Panc1 (cell line): Measurements from ENCODE around the gene RPS28. TPM values are rescaled to one million over a fixed set of nuclear protein-coding genes. Genes with fewer than 3 reads are reported as not detected.
"Not testable (repeated sequence)": the region's sequence is repeated elsewhere in the genome, so short reads cannot be mapped to it uniquely, and the experiment has no call there.

Experiments
- ATAC-seq: fragments of 200-7000 bp; cut with Tn5 transposase; 2 replicates; pipeline ENCODE4 v1.9.1; 2020; ENCODE audit warnings: mild to moderate bottlenecking, moderate library complexity
- BruUV-seq: library from RNA; stranded (reverse); fragments of 400-500 nt; replicated peaks from 2 replicates; lab custom pipeline; 2021; lab: Mats Ljungman, UMichigan
- CTCF ChIA-PET: fragments of 300-600 bp; sonication (Branson Sonifier 250); formaldehyde crosslinking; loops from one replicate; lab custom pipeline; 2022; ENCODE audit warnings: antibody characterized with exemption; lab: Charles Lee
- POLR2A ChIA-PET: fragments of 300-600 bp; sonication (Branson Sonifier 250); formaldehyde crosslinking; loops from one replicate; lab custom pipeline; 2022; ENCODE audit warnings: antibody characterized with exemption; lab: Charles Lee
- DNase-seq: peaks from one replicate; pipeline ENCODE4 v3.0.0-alpha.2; 2010; ENCODE audit warnings: low read depth, low spot score
- H3K27ac ChIP-seq: 2 replicates; pipeline ENCODE4 v1.5.1; 2011; ENCODE audit warnings: mild to moderate bottlenecking, low read length, inconsistent platforms
- H3K27me3 ChIP-seq: fragments of 200-500 bp; sonication (Bioruptor generic); 2 replicates; pipeline ENCODE4 v1.6.0; 2014; ENCODE audit warnings: low read length, inconsistent platforms; ENCODE audit not compliant: control insufficient read depth, insufficient read depth
- H3K36me3 ChIP-seq: fragments of 200-500 bp; sonication (Bioruptor generic); 2 replicates; pipeline ENCODE4 v1.5.1; 2014; ENCODE audit warnings: inconsistent platforms, mild to moderate bottlenecking, low read length, moderate library complexity; ENCODE audit not compliant: control insufficient read depth, insufficient read depth
- H3K4me1 ChIP-seq: 2 replicates; pipeline ENCODE4 v1.5.1; 2011; ENCODE audit warnings: inconsistent platforms, mild to moderate bottlenecking, low read length, moderate library complexity; ENCODE audit not compliant: control insufficient read depth, insufficient read depth
- H3K4me3 ChIP-seq, 2 experiments: 2 replicates each; pipeline ENCODE4 v1.5.1; 2011 to 2012; ENCODE audit warnings: low read depth in 2 of 2, low read length in 2 of 2, mild to moderate bottlenecking in 2 of 2, inconsistent platforms in 1 of 2, moderate library complexity in 1 of 2
- H3K9me3 ChIP-seq: fragments of 200-500 bp; sonication (Bioruptor generic); 2 replicates; pipeline ENCODE4 v1.5.1; 2014; ENCODE audit warnings: low read depth, mild to moderate bottlenecking, inconsistent platforms, low read length, moderate library complexity; ENCODE audit not compliant: control insufficient read depth, insufficient read depth
- POLR2AphosphoS5 ChIP-seq: IDR thresholded peaks from 2 replicates; pipeline ENCODE4 v1.6.1; 2012; ENCODE audit warnings: mild to moderate bottlenecking, low read depth, low read length, moderate library complexity
- REST ChIP-seq, 2 experiments: IDR thresholded peaks; 2 replicates each; pipeline ENCODE4 v1.6.1; 2011 to 2012; ENCODE audit warnings: low read depth in 2 of 2, control low read depth in 1 of 2, low read length in 1 of 2, mild to moderate bottlenecking in 1 of 2, moderate library complexity in 1 of 2; ENCODE audit not compliant: insufficient read depth in 1 of 2
- SIN3A ChIP-seq: IDR thresholded peaks from 2 replicates; pipeline ENCODE4 v1.6.1; 2012; ENCODE audit warnings: low read depth, mild to moderate bottlenecking, low read length, moderate library complexity, borderline replicate concordance; ENCODE audit not compliant: insufficient read depth
- TCF7L2 ChIP-seq: IDR thresholded peaks from 2 replicates; pipeline ENCODE4 v1.6.1; 2011; ENCODE audit warnings: mild to moderate bottlenecking, low read depth, low read length, inconsistent platforms
- in situ Hi-C: cut with HindIII; loops from 2 replicates; pipeline ENCODE4 v1.10.0; 2016; ENCODE audit warnings: low sequenced_read_pairs, low pct_unique_long_range_greater_than_20kb
- intact Hi-C: fragments of 100-400 bp; cut with micrococcal nuclease; formaldehyde crosslinking; loops from one replicate; pipeline ENCODE4 v1.10.0; 2022; ENCODE audit not compliant: unreplicated experiment
- total RNA-seq: library from RNA; stranded (reverse); gene quantifications from one replicate; pipeline ENCODE4 v1.2.1, GENCODE V29; 2021; ENCODE audit not compliant: unreplicated experiment
- TF ChIP-seq, protein P1 (sequence below): fragments of 450-650 bp; IDR thresholded peaks from 2 replicates; pipeline ENCODE4 v1.5.1; 2017; ENCODE audit warnings: mild to moderate bottlenecking

The RPS28 gene
- total RNA-seq, 1 experiment from 2014 or later = 1,096 TPM

DNA sequence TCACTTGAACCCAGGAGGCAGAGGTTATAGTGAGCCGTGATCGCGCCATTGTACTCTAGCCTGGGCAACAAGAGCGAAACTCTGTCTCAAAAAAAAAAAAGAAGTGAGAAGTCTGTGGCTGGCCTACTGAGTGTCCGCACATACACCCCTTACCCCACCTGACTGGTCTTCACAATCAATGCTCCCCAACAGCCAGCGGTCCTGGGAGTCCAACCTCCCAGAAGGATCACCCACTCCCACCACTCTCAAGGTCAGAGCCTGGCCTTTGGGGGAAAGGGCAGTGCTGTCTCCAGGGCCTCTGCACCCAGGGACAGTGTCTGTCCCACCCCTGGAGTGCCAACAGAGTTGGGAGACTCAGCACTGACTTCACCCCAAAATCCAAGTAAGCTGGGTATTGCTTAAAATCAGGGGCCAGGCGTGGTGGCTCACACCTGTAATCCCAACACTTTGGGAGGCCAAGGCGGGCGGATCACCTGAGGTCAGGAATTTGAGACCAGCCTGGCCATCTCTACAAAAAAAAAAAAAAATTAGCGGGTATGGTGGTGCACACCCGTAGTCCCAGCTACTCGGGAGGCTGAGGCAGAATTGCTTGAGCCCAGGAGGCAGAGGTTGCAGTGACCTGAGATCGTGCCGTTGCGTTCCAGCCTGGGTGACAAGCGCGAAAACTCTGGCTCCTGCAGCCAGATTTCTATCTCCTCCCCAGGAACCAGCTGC, 10.8 kb upstream of the RPS28 start:
- H3K27ac ChIP-seq = no peak overlapping the region
- no peaks in the 10 kb centered on the region for H3K27me3 ChIP-seq
- ChIA-PET CTCF (no interaction called here), POLR2A (no interaction called here)
- in situ Hi-C loops (no loop called here), intact Hi-C loops (no loop called here)
- H3K36me3 ChIP-seq = no peaks in the 10 kb centered on the region; the same call in 1 of the 2 replicates
- no peak overlapping the region for H3K4me3 ChIP-seq
- no peak for DNase-seq
- no TSS peak for BruUV-seq
- no peak for ATAC-seq
- peaks cover 11% of the 10 kb centered on the region for H3K4me1 ChIP-seq
- TF ChIP-seq REST (IDR thresholded peaks at IDR 0.05; ENCODE audit: insufficient read depth in 1 of 2, low read depth in 2 of 2, low read length in 1 of 2) (no peak), POLR2AphosphoS5 (no peak), TCF7L2 (no peak), SIN3A (no peak)
- TF ChIP-seq, protein P1, sequence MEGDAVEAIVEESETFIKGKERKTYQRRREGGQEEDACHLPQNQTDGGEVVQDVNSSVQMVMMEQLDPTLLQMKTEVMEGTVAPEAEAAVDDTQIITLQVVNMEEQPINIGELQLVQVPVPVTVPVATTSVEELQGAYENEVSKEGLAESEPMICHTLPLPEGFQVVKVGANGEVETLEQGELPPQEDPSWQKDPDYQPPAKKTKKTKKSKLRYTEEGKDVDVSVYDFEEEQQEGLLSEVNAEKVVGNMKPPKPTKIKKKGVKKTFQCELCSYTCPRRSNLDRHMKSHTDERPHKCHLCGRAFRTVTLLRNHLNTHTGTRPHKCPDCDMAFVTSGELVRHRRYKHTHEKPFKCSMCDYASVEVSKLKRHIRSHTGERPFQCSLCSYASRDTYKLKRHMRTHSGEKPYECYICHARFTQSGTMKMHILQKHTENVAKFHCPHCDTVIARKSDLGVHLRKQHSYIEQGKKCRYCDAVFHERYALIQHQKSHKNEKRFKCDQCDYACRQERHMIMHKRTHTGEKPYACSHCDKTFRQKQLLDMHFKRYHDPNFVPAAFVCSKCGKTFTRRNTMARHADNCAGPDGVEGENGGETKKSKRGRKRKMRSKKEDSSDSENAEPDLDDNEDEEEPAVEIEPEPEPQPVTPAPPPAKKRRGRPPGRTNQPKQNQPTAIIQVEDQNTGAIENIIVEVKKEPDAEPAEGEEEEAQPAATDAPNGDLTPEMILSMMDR = no peak
- no peaks in the 10 kb centered on the region for H3K9me3 ChIP-seq

DNA sequence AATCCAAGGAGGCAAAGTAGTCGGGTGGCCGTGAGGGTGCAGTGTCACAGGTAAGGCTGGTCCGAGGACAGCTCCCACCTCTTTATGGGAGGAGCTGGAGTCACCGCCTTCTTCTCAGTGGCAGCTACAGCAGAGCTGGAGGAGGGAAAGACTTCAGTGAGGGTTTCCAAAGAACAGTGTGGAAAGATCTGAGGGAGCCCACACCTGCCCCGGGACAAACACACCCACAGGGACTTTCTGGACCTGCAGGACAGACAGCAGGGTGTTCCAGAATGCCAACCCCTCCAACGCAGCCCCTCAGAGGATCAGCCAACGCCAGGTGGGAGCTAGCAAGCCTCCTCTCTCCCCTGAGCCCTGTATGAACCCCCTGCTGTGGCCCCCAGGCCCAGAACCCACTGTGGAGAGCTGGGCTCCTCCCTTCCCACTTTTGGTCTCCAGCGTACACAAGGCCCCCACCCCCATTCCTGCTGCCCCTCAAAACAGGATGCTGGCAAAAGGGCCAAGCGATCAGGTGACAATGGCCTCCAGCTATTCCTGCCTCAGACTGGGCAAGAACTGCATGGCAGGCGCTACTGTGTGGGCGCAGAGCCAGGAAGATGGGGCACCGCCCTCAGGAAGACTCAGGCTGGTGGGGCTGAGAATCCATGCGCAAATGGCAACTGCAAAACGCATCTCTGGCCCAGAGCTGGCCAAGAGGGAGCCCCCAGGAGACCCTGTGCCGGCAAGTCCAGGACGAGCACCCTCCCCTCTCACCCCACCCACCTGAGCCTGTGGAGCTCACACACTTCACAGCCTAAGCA, 9.6 kb upstream of the RPS28 start:
- ChIA-PET POLR2A (no interaction called here), CTCF (no interaction called here)
- no peaks in the 10 kb centered on the region for H3K27me3 ChIP-seq
- ATAC-seq (no peak), DNase-seq (no peak)
- H3K4me3 ChIP-seq = no peak overlapping the region
- BruUV-seq = no TSS peak
- no peaks in the 10 kb centered on the region for H3K9me3 ChIP-seq
- TF ChIP-seq TCF7L2 (no peak), POLR2AphosphoS5 (no peak), REST (IDR thresholded peaks at IDR 0.05; ENCODE audit: insufficient read depth in 1 of 2, low read depth in 2 of 2, low read length in 1 of 2) (no peak), SIN3A (no peak)
- TF ChIP-seq, protein P1 = no peak
- H3K36me3 ChIP-seq = no peaks in the 10 kb centered on the region; the same call in 1 of the 2 replicates
- in situ Hi-C loops = no loop called here
- peaks cover 6% of the 10 kb centered on the region for H3K4me1 ChIP-seq
- H3K27ac ChIP-seq = no peak overlapping the region
- intact Hi-C loops = no loop called here

GRCh38 chr19:8314981-8315640, 6.2 kb upstream of the RPS28 start:
- H3K4me3 ChIP-seq, H3K9me3 ChIP-seq, intact Hi-C loops, in situ Hi-C loops, H3K27me3 ChIP-seq, DNase-seq, ATAC-seq, CTCF ChIA-PET, BruUV-seq, POLR2A ChIA-PET, H3K27ac ChIP-seq, H3K36me3 ChIP-seq, H3K4me1 ChIP-seq: not testable (repeated sequence)
